GM15510 (cell line): Measurements from ENCODE around the gene CPNE4.

Source experiments
- POLR2A ChIP-seq: IDR thresholded peaks from 3 replicates; pipeline ENCODE4 v1.6.1; 2011; ENCODE audit warnings: borderline replicate concordance; ENCODE audit not compliant: insufficient read length; ENCODE audit errors: extremely low read depth

The CPNE4 gene

GRCh38 chr3:131555456-131555855 is 479.4 kb downstream of the CPNE4 start:
- TF ChIP-seq POLR2A = no peak

- TF ChIP-seq POLR2A = no peak
Observed at GRCh38 chr3:131553495-131554247, 481.1 kb downstream of the CPNE4 start.

- TF ChIP-seq POLR2A = no peak
Observed at GRCh38 chr3:131551761-131552160, 483.1 kb downstream of the CPNE4 start.

GRCh38 chr3:131550562-131551465 is 484.0 kb downstream of the CPNE4 start:
- TF ChIP-seq POLR2A = no peak

- TF ChIP-seq POLR2A = no peak
Observed at GRCh38 chr3:131549340-131549739, 485.5 kb downstream of the CPNE4 start.

GRCh38 chr3:131547585-131547984 is 487.2 kb downstream of the CPNE4 start:
- TF ChIP-seq POLR2A = no peak

- no peak for TF ChIP-seq POLR2A
Observed at GRCh38 chr3:131546441-131546840, 488.4 kb downstream of the CPNE4 start.

- no peak for TF ChIP-seq POLR2A
Observed at GRCh38 chr3:131544557-131544956, 490.3 kb downstream of the CPNE4 start.

- no peak for TF ChIP-seq POLR2A
Observed at GRCh38 chr3:131543714-131544113, 491.1 kb downstream of the CPNE4 start.

- TF ChIP-seq POLR2A = no peak
Observed at GRCh38 chr3:131541288-131541687, 493.5 kb downstream of the CPNE4 start.

GRCh38 chr3:131540821-131541220 is 494.0 kb downstream of the CPNE4 start:
- no peak for TF ChIP-seq POLR2A

GRCh38 chr3:131540143-131540542 is 494.7 kb downstream of the CPNE4 start:
- no peak for TF ChIP-seq POLR2A

GRCh38 chr3:131538968-131539367 is 495.8 kb downstream of the CPNE4 start:
- TF ChIP-seq POLR2A = no peak

GRCh38 chr3:131537531-131537930 is 497.3 kb downstream of the CPNE4 start:
- no peak for TF ChIP-seq POLR2A

- TF ChIP-seq POLR2A = no peak
Observed at GRCh38 chr3:131535596-131535995, 499.2 kb downstream of the CPNE4 start.

GRCh38 chr3:131535131-131535530 is 499.7 kb downstream of the CPNE4 start:
- TF ChIP-seq POLR2A = no peak
